GM10847 (cell line): Measurements from ENCODE around the gene ZGLP1.
A peak's percentile ranks its signal among the peaks of the same experiment; 100 is the strongest.

Experiments used
- POLR2A ChIP-seq: IDR thresholded peaks from 2 replicates; pipeline ENCODE4 v1.6.1; 2011; ENCODE audit not compliant: insufficient read length; ENCODE audit errors: extremely low read depth

The ZGLP1 gene

DNA sequence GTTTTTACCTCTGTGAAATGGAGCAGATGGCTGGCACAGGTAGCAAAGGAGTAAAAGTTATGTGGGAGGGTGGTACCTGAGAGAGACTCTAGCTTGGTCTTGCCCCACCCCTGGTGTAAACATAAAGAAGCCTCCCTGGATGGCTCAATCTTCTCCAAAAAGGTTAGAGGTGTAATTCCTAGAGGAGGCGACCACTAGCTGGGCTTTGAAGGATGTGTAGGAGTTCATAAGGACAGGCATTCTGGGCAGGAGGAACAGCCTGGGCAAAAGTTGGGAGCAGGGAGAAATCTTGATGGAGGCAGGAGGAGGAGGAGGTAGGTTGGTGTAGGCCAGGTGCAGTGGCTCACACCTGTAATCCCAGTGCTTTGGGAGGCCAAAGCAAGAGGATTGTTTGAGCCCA, 30.7 kb downstream of the ZGLP1 start:
- TF ChIP-seq POLR2A: no peak

DNA sequence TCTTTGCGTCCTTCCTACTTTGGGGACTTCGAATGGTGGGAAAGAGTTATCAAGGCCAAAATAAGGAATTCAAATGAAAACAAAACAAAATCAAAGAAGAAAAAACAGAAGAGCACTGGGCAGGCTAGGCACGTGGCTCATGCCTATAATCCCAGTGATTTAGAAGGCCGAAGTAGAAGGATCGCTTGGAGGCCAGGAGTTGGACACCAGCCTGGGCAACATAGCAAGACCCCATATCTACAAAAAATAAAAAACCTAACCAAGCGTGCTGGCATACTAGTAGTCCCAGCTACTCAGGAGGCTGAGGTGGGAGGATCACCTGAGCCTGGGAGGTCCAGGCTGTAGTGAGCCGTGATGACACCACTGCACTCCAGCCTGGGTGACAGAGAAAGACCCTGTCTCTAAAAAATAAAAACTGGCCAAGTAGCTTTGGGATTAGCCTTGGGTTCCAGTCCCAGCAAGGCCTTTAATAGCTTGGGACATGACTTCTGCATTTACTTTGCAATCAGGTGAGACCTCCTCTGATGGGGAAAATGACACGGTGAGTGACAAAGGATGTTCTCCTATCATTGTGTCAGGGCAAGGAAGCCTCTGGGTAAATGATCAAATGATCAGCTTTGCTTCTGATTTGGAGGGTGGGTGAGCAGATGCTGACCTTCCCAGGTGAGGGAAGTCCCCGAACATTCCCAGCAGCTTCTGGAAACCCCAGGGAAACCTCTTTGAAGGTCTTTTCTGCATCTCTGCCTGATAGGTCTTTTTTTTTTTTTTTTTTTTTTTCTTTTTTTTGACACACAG, 31.6 kb downstream of the ZGLP1 start:
- no peak for TF ChIP-seq POLR2A

DNA sequence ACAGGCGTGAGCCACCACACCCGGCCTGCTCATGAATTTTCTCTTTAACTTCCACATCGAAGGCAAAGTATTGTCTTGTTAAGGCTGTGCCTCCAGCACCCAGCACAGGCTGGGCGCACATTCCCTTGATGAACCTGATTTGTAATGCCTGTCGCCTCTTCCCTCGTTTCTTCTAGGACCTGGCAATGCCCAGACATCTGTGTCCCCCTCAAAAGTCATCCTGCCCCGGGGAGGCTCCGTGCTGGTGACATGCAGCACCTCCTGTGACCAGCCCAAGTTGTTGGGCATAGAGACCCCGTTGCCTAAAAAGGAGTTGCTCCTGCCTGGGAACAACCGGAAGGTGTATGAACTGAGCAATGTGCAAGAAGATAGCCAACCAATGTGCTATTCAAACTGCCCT, 35.0 kb downstream of the ZGLP1 start:
- no peak for TF ChIP-seq POLR2A

DNA sequence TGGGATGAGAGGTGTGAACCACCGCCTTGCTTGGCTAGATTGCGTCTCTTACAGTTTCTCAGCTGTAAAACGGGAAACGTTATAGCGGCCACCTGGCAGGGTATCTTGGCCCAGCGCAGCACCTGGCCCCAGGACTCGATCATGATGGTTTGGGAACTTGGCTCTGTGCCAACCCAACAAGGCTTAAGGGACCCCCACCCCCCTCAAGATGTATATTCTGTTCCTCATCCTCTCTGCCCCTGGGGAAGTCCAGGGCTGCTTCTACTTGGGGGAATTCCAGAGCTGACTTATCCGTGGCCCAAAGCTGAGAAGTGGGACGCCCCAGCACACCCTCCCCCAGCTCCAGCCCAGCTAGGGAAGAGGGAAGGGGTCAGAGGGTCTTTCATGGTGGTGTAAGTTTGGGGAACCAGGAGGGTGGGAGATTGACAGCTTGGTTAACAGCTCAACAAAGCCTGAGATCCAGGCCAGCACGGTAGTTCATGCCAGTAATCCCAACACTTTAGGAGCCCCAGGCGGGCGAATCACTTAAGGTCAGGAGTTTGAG, 38.0 kb downstream of the ZGLP1 start:
- TF ChIP-seq POLR2A: no peak

DNA sequence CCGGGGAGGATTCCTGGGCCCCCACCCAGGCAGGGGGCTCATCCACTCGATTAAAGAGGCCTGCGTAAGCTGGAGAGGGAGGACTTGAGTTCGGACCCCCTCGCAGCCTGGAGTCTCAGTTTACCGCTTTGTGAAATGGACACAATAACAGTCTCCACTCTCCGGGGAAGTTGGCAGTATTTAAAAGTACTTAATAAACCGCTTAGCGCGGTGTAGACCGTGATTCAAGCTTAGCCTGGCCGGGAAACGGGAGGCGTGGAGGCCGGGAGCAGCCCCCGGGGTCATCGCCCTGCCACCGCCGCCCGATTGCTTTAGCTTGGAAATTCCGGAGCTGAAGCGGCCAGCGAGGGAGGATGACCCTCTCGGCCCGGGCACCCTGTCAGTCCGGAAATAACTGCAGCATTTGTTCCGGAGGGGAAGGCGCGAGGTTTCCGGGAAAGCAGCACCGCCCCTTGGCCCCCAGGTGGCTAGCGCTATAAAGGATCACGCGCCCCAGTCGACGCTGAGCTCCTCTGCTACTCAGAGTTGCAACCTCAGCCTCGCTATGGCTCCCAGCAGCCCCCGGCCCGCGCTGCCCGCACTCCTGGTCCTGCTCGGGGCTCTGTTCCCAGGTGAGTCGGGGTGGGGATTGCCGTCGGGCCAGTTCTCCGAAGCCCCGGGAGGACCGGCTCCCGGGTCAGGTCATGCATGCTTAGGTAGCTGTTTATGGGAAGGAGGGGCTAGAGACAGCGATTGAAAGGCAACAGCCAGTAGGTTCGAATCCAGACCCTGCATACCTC, 38.8 kb downstream of the ZGLP1 start, which contains the start of gene ICAM1:
TSS of gene ICAM1 (plus strand) at position 505 of the 779 bp plus-strand sequence. CDS start at position 545, 40 bp downstream.
- TF ChIP-seq POLR2A: peak; percentile 99

DNA sequence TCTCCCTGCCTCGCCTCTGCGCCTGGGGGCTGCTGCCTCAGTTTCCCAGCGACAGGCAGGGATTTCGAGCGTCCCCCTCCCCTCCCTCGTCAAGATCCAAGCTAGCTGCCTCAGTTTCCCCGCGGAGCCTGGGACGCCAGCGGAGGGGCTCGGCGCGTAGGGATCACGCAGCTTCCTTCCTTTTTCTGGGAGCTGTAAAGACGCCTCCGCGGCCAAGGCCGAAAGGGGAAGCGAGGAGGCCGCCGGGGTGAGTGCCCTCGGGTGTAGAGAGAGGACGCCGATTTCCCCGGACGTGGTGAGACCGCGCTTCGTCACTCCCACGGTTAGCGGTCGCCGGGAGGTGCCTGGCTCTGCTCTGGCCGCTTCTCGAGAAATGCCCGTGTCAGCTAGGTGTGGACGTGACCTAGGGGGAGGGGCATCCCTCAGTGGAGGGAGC, 39.4 kb downstream of the ZGLP1 start:
- no peak for TF ChIP-seq POLR2A

DNA sequence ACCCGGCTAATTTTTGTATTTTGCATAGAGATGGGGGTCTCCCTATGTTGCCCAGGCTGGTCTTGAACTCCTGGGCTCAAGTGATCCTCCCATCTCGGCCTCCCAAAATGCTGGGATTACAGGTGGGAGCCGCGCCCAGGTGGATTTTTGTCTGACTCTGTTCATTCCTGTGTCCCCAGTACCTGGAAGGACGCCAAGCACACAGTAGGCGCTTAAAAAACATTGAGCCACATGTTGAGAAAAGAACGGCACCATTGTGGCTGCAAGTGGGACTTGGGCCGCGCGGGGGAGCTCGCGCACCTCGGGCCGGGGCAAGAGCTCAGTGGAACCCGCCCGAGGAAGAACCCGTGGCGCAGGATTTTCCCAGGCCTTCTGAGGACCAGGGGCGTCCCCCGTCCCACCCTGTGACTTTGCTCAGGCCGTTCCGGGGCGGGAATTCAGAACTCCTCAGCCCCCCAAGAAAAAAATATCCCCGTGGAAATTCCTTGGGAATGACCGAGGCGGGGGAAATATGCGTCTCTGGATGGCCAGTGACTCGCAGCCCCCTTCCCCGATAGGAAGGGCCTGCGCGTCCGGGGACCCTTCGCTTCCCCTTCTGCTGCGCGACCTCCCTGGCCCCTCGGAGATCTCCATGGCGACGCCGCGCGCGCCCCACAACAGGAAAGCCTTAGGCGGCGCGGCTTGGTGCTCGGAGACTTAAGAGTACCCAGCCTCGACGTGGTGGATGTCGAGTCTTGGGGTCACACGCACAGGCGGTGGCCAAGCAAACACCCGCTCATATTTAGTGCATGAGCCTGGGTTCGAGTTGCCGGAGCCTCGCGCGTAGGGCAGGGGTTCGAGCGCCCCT, 40.1 kb downstream of the ZGLP1 start:
- no peak for TF ChIP-seq POLR2A

DNA sequence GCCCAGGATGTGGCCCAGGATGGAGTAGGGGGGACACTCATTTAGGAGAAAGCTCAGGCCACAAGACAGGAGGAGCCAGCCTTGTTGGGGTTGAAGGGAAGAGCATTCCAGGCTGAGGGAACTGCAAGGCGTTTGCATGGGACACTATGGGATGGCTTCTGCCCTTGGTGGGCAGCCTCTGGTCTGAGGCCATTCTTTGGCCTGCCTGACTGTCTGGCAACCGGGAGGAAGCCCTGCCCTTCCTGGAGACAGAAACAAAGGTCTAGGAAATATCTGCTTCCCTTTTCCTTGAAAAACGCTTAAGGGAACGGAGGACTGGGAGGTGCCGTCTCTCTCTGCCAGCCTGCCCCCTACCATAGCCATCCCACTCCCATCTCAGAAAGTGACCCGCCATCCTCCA, 41.5 kb downstream of the ZGLP1 start:
- no peak for TF ChIP-seq POLR2A

DNA sequence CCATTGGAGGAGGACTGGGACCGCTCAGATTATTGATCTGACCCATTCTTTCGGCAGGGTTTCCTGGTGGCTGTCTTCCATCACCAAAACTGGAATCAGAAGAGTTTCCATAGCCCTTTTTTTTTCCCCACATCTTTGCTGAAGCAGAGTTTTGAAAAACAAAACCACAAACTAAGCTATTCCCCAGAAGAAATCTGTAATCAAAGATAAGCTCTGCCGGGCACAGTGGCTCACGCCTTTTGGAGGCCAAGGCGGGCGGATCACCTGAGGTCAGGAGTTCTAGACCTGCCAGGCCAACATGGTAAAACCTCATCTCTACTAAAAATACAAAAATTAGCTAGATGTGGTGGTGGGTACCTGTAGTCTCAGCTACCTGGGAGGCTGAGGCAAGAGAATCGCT, 42.9 kb downstream of the ZGLP1 start:
- TF ChIP-seq POLR2A: no peak

DNA sequence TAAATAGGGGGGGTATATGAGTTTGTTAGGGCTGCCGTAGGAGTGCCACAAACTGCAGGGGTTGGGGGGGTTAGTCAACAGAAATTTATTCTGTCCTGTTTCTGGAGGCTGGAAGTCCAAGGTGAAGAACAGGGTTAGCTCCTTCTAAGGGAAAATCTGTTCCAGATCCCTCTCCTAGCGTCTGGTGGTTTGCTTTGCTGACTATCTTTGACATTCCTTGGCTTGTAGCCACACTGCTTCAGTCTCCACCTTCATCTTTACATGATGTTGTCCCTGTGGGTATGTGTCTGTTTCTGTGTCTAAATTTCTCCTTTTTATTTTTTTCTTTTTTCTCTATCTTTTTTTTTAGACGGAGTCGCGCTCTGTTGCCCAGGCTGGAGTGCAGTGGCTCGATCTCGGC, 46.8 kb downstream of the ZGLP1 start:
- TF ChIP-seq POLR2A: no peak

DNA sequence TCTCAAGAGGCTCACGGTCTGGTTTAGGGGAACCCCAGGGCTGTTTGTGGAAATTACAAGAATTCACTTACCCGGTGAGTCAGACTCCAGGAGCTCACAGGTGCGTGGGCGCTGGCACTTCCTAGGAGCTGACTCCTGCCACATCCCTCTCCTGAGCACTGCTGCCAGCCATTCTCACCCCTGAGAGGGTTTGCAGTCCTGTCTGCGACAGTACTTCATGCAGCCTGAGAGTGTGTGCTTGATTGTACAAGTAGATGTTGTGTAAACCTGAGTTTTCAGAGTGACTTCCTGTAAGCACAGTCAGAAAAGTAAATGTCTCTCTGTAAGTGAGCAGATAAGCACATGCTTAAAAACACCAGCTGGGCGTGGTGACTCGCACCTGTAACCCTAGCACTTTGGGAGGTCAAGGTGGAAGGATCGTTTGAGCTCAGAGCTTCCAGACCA, 49.5 kb downstream of the ZGLP1 start:
- TF ChIP-seq POLR2A: no peak

DNA sequence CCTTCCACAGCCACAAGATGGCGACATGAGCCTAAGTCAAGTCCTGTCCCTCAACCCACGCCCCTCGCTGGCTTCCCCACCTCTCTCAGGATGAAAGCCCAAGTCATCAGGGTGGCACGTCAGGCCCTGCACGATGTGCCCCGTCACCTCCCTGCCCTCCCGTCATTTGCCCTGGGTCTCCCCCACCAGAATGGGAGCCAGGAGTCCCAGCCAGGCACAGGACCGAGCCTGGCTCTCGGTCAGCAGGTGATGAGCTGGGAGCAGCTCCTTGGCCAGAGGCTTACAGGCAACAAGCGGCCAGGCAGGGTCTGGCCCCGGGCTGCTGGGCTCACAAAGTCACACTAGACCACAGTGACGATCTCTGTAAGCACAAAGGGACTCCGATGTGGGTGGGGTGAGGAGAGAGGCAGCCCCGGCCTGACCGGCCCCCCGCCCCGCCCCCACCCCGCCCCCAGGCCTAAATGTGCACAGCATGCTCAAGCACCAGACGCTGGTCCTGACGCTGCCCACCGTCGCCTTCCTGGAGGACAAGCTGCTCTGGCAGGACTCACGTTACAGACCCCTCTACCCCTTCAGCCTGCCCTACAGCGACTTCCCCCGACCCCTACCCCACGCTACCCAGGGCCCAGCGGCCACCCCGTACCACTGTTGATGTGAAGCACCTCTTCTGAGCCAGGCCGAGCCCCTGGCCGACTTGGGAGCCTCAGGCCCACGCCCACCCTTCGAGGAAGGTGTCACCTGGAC, 50.3 kb downstream of the ZGLP1 start:
- TF ChIP-seq POLR2A: no peak

DNA sequence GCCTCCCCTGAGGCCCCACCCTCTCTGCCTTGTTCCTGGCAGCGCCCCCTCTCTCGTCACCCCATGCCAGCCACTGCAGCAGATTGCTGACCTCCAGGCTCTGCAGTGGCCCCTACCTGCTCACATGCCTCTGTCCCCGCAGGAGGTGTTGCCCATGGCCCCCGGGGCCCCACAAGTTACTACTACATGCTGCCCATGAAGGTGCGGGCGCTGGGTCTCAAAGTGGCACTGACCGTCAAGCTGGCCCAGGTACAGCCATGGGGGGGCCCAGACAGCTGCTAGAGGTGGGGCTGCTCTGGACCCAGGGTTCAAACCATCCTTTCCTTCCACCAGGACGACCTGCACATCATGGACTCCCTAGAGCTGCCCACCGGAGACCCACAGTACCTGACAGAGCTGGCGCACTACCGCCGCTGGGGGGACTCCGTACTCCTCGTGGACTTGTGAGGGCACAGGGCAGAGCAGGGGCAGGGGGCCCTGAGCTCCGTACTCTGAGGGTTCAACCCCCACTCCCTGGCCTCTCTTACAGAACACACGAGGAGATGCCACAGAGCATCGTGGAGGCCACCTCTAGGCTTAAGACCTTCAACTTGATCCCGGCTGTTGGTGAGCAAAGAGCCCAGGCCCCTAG, 51.4 kb downstream of the ZGLP1 start:
- no peak for TF ChIP-seq POLR2A
